Measurements from ENCODE around the gene NAALADL2. TPM values are rescaled to one million over a fixed set of nuclear protein-coding genes. Genes with fewer than 3 reads are reported as not detected.

The NAALADL2 gene
- polyA plus RNA-seq, 1 donor from 2014 or later: 1.6 TPM

DNA sequence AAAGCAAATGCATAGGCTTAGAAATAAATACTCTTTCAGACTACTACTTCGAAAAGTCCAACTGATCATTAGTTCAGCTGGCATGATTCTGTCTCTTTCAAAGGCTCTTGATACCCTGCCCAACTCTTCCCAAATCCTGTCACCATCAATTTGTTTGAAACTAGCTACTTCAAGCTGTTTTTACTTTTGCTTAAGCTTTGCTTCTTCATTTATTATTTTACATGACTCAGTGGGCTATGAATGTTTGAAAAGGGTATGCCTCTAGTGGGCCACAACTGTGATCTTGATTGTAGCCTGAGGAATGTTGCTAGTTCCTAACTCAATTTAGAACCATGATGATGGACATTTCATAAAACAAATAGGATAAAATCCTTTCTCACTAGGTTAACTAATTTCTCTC lies 340.8 kb downstream of the NAALADL2 start:
- Histone ChIP-seq H4K20me1 (ENCODE audit: insufficient read depth) (no peaks in the 10 kb centered on the region), H3F3A (ENCODE audit: insufficient read depth, low read length, poor library complexity, severe bottlenecking) (no peaks in the 10 kb centered on the region), H3K9ac (ENCODE audit: low read length) (no peak overlapping the region), H3K4me2 (ENCODE audit: low read length) (no peak overlapping the region), H3K79me2 (replicated peaks; ENCODE audit: insufficient read depth, low read length) (no peaks in the 10 kb centered on the region), H3K4me3 (ENCODE audit: low read length) (no peak overlapping the region), H2AFZ (ENCODE audit: low read depth, low read length) (no peak overlapping the region), H3K9me3 (ENCODE audit: low read length) (no peaks in the 10 kb centered on the region), H3K9me2 (ENCODE audit: insufficient read depth, low read length) (no peaks in the 10 kb centered on the region), H3K27ac (ENCODE audit: low read length) (no peak overlapping the region), H3K27me3 (ENCODE audit: insufficient read depth, low read depth, low read length) (no peaks in the 10 kb centered on the region), H3K36me3 (ENCODE audit: insufficient read depth, low read length) (no peaks in the 10 kb centered on the region)
- TF ChIP-seq, protein P1, sequence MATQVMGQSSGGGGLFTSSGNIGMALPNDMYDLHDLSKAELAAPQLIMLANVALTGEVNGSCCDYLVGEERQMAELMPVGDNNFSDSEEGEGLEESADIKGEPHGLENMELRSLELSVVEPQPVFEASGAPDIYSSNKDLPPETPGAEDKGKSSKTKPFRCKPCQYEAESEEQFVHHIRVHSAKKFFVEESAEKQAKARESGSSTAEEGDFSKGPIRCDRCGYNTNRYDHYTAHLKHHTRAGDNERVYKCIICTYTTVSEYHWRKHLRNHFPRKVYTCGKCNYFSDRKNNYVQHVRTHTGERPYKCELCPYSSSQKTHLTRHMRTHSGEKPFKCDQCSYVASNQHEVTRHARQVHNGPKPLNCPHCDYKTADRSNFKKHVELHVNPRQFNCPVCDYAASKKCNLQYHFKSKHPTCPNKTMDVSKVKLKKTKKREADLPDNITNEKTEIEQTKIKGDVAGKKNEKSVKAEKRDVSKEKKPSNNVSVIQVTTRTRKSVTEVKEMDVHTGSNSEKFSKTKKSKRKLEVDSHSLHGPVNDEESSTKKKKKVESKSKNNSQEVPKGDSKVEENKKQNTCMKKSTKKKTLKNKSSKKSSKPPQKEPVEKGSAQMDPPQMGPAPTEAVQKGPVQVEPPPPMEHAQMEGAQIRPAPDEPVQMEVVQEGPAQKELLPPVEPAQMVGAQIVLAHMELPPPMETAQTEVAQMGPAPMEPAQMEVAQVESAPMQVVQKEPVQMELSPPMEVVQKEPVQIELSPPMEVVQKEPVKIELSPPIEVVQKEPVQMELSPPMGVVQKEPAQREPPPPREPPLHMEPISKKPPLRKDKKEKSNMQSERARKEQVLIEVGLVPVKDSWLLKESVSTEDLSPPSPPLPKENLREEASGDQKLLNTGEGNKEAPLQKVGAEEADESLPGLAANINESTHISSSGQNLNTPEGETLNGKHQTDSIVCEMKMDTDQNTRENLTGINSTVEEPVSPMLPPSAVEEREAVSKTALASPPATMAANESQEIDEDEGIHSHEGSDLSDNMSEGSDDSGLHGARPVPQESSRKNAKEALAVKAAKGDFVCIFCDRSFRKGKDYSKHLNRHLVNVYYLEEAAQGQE (IDR thresholded peaks at IDR 0.05; ENCODE audit: borderline replicate concordance): no peak
- TF ChIP-seq TAF1 (IDR thresholded peaks at IDR 0.05; ENCODE audit: low read depth) (no peak), EZH2 (IDR thresholded peaks at IDR 0.05; ENCODE audit: borderline replicate concordance, insufficient read depth, low read length, poor library complexity, severe bottlenecking) (no peak), SMC3 (conservative IDR thresholded peaks at IDR 0.05; ENCODE audit: poor library complexity) (no peak), POLR2AphosphoS5 (IDR thresholded peaks at IDR 0.05) (no peak), EP300 (conservative IDR thresholded peaks at IDR 0.05; ENCODE audit: poor library complexity, severe bottlenecking) (no peak)
- TF ChIP-seq, protein P2, sequence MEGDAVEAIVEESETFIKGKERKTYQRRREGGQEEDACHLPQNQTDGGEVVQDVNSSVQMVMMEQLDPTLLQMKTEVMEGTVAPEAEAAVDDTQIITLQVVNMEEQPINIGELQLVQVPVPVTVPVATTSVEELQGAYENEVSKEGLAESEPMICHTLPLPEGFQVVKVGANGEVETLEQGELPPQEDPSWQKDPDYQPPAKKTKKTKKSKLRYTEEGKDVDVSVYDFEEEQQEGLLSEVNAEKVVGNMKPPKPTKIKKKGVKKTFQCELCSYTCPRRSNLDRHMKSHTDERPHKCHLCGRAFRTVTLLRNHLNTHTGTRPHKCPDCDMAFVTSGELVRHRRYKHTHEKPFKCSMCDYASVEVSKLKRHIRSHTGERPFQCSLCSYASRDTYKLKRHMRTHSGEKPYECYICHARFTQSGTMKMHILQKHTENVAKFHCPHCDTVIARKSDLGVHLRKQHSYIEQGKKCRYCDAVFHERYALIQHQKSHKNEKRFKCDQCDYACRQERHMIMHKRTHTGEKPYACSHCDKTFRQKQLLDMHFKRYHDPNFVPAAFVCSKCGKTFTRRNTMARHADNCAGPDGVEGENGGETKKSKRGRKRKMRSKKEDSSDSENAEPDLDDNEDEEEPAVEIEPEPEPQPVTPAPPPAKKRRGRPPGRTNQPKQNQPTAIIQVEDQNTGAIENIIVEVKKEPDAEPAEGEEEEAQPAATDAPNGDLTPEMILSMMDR (IDR thresholded peaks at IDR 0.05; ENCODE audit: poor library complexity, severe bottlenecking): no peak

DNA sequence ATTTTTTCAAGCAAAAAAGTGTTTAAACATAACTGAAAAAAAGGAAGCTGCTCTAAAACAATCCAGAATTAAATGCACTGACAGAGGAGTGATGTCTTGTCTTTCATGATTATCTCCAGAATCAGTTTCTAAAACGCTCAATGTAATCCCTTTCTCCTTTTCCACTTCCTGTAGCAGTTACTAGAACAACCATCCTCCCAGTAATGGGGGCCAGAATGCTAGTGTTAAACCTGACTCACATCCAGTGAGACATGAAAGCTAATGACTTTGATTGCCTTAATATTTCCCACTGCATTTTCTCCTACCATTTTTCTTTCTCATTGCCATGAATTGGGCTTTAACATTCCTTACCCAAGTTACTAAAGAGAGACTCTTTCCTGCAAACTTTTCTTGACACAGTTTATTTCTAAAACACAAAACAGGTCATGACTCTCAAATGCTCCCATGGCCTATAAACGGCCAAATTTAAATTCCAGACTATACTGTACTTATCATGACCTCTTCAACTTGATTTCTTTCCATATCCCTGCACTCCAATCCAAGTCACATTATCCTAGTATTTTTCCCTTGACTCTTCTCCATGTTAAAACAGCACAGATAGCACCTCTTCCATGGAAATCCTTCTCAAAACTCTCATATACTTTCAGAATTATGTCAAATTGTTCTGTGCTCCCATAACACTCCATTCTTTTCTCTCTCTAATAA lies 341.4 kb downstream of the NAALADL2 start:
- Histone ChIP-seq H3K9ac (ENCODE audit: low read length) (no peak overlapping the region), H2AFZ (ENCODE audit: low read depth, low read length) (no peak overlapping the region), H3K27ac (ENCODE audit: low read length) (no peak overlapping the region), H3K9me2 (ENCODE audit: insufficient read depth, low read length) (no peaks in the 10 kb centered on the region), H3K4me3 (ENCODE audit: low read length) (no peak overlapping the region), H3K9me3 (ENCODE audit: low read length) (no peaks in the 10 kb centered on the region), H3K36me3 (ENCODE audit: insufficient read depth, low read length) (no peaks in the 10 kb centered on the region), H4K20me1 (ENCODE audit: insufficient read depth) (no peaks in the 10 kb centered on the region), H3K27me3 (ENCODE audit: insufficient read depth, low read depth, low read length) (no peaks in the 10 kb centered on the region), H3F3A (ENCODE audit: insufficient read depth, low read length, poor library complexity, severe bottlenecking) (no peaks in the 10 kb centered on the region), H3K4me2 (ENCODE audit: low read length) (no peak overlapping the region), H3K79me2 (replicated peaks; ENCODE audit: insufficient read depth, low read length) (no peaks in the 10 kb centered on the region)
- TF ChIP-seq EP300 (conservative IDR thresholded peaks at IDR 0.05; ENCODE audit: poor library complexity, severe bottlenecking): no peak
- TF ChIP-seq, protein P2 (IDR thresholded peaks at IDR 0.05; ENCODE audit: poor library complexity, severe bottlenecking): no peak
- no peak for TF ChIP-seq TAF1 (IDR thresholded peaks at IDR 0.05; ENCODE audit: low read depth)
- TF ChIP-seq, protein P1 (IDR thresholded peaks at IDR 0.05; ENCODE audit: borderline replicate concordance): no peak
- TF ChIP-seq EZH2 (IDR thresholded peaks at IDR 0.05; ENCODE audit: borderline replicate concordance, insufficient read depth, low read length, poor library complexity, severe bottlenecking): no peak
- no peak for TF ChIP-seq POLR2AphosphoS5 (IDR thresholded peaks at IDR 0.05)
- TF ChIP-seq RAD21 (conservative IDR thresholded peaks at IDR 0.05): no peak
- TF ChIP-seq SMC3 (conservative IDR thresholded peaks at IDR 0.05; ENCODE audit: poor library complexity): no peak
- no peak for TF ChIP-seq MXI1 (conservative IDR thresholded peaks at IDR 0.05; ENCODE audit: poor library complexity, severe bottlenecking)
